ENCODE measurements around the gene KRTAP5-6.

Gene KRTAP5-6

GRCh38 chr11:1744137-1744886, 47.3 kb downstream of the KRTAP5-6 start:
- H3K4me1 ChIP-seq (ENCODE audit: low read depth, poor library complexity, severe bottlenecking), result no peaks in the 10 kb centered on the region
- no peak overlapping the region for H3K4me3 ChIP-seq (IDR thresholded peaks at IDR 0.05; ENCODE audit: insufficient read depth, low read depth, low read length)

GRCh38 chr11:1744891-1745700, 48.1 kb downstream of the KRTAP5-6 start:
- H3K27ac ChIP-seq, result no peak overlapping the region
- H3K9ac ChIP-seq, result no peak overlapping the region
- TF ChIP-seq, protein P1, sequence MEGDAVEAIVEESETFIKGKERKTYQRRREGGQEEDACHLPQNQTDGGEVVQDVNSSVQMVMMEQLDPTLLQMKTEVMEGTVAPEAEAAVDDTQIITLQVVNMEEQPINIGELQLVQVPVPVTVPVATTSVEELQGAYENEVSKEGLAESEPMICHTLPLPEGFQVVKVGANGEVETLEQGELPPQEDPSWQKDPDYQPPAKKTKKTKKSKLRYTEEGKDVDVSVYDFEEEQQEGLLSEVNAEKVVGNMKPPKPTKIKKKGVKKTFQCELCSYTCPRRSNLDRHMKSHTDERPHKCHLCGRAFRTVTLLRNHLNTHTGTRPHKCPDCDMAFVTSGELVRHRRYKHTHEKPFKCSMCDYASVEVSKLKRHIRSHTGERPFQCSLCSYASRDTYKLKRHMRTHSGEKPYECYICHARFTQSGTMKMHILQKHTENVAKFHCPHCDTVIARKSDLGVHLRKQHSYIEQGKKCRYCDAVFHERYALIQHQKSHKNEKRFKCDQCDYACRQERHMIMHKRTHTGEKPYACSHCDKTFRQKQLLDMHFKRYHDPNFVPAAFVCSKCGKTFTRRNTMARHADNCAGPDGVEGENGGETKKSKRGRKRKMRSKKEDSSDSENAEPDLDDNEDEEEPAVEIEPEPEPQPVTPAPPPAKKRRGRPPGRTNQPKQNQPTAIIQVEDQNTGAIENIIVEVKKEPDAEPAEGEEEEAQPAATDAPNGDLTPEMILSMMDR (conservative IDR thresholded peaks at IDR 0.05; ENCODE audit: low read depth, low read length), result no peak
- peaks cover 42% of the 10 kb centered on the region for H3K27me3 ChIP-seq (ENCODE audit: insufficient read depth, low read depth)
- no peaks in the 10 kb centered on the region for H4K20me1 ChIP-seq (ENCODE audit: insufficient read depth)
- no peak overlapping the region for H3K4me3 ChIP-seq (IDR thresholded peaks at IDR 0.05; ENCODE audit: insufficient read depth, low read depth, low read length)
- no peaks in the 10 kb centered on the region for H3K36me3 ChIP-seq (ENCODE audit: insufficient read depth)
- H2AFZ ChIP-seq (ENCODE audit: low read depth), result no peak overlapping the region
- H3K4me2 ChIP-seq, result no peak overlapping the region
- H3K4me1 ChIP-seq (ENCODE audit: low read depth, poor library complexity, severe bottlenecking), result no peaks in the 10 kb centered on the region
- H3K79me2 ChIP-seq (ENCODE audit: insufficient read depth, low read depth), result no peaks in the 10 kb centered on the region

More at GRCh38 chr11:1744137-1744886, 47.3 kb downstream of the KRTAP5-6 start:
- no peak overlapping the region for H3K4me2 ChIP-seq
- no peaks in the 10 kb centered on the region for H3K79me2 ChIP-seq (ENCODE audit: insufficient read depth, low read depth)
- H3K9ac ChIP-seq, result no peak overlapping the region
- TF ChIP-seq, protein P1 (conservative IDR thresholded peaks at IDR 0.05; ENCODE audit: low read depth, low read length), result no peak
- no peak overlapping the region for H2AFZ ChIP-seq (ENCODE audit: low read depth)
- no peaks in the 10 kb centered on the region for H3K36me3 ChIP-seq (ENCODE audit: insufficient read depth)
- H3K27ac ChIP-seq, result no peak overlapping the region
- H4K20me1 ChIP-seq (ENCODE audit: insufficient read depth), result no peaks in the 10 kb centered on the region
- peaks cover 43% of the 10 kb centered on the region for H3K27me3 ChIP-seq (ENCODE audit: insufficient read depth, low read depth)

- no peak overlapping the region for H3K4me2 ChIP-seq
- H3K4me3 ChIP-seq (IDR thresholded peaks at IDR 0.05; ENCODE audit: insufficient read depth, low read depth, low read length), result no peak overlapping the region
- H3K27ac ChIP-seq, result no peak overlapping the region
- peaks cover 40% of the 10 kb centered on the region; the same call in 1 of the 2 replicates for H3K27me3 ChIP-seq (ENCODE audit: insufficient read depth, low read depth)
- no peaks in the 10 kb centered on the region for H3K4me1 ChIP-seq (ENCODE audit: low read depth, poor library complexity, severe bottlenecking)
- no peaks in the 10 kb centered on the region for H3K79me2 ChIP-seq (ENCODE audit: insufficient read depth, low read depth)
- H3K36me3 ChIP-seq (ENCODE audit: insufficient read depth), result no peaks in the 10 kb centered on the region
- no peak overlapping the region for H2AFZ ChIP-seq (ENCODE audit: low read depth)
- TF ChIP-seq, protein P1 (conservative IDR thresholded peaks at IDR 0.05; ENCODE audit: low read depth, low read length), result no peak
- no peak overlapping the region for H3K9ac ChIP-seq
- no peaks in the 10 kb centered on the region for H4K20me1 ChIP-seq (ENCODE audit: insufficient read depth)
These were observed 48.8 kb downstream of the KRTAP5-6 start for GRCh38 chr11:1745701-1746320.

GRCh38 chr11:1746511-1746931, 49.5 kb downstream of the KRTAP5-6 start:
- TF ChIP-seq, protein P1 (conservative IDR thresholded peaks at IDR 0.05; ENCODE audit: low read depth, low read length), result no peak
- H3K4me1 ChIP-seq (ENCODE audit: low read depth, poor library complexity, severe bottlenecking), result no peaks in the 10 kb centered on the region
- no peaks in the 10 kb centered on the region for H3K36me3 ChIP-seq (ENCODE audit: insufficient read depth)
- H3K27ac ChIP-seq, result no peak overlapping the region
- H3K9ac ChIP-seq, result no peak overlapping the region
- no peak overlapping the region for H3K4me2 ChIP-seq
- no peaks in the 10 kb centered on the region for H3K79me2 ChIP-seq (ENCODE audit: insufficient read depth, low read depth)
- H3K4me3 ChIP-seq (IDR thresholded peaks at IDR 0.05; ENCODE audit: insufficient read depth, low read depth, low read length), result no peak overlapping the region
- H3K27me3 ChIP-seq (ENCODE audit: insufficient read depth, low read depth), result peaks cover 34% of the 10 kb centered on the region; the same call in 1 of the 2 replicates
- H2AFZ ChIP-seq (ENCODE audit: low read depth), result no peak overlapping the region
- no peaks in the 10 kb centered on the region for H4K20me1 ChIP-seq (ENCODE audit: insufficient read depth)

All from KMS-11 (cell line).